Retina (tissue), 1 donor: ENCODE data around the gene ZNF747.

Experiments used
- DNase-seq: peaks from one replicate; pipeline ENCODE4 v3.0.0-alpha.2; 2016

ZNF747 gene

GRCh38 chr16:30534368-30535105 lies at the start of gene ZNF747:
TSS of gene ZNF747 (minus strand) at chr16:30534858. CDS start at chr16:30534679, 179 bp downstream.
- peak; percentile 95 for DNase-seq

- DNase-seq: no peak
Observed at GRCh38 chr16:30582611-30583340, 48.1 kb upstream of the ZNF747 start.

GRCh38 chr16:30581457-30581856 lies 46.8 kb upstream of the ZNF747 start:
- no peak for DNase-seq

- no peak for DNase-seq
Observed at GRCh38 chr16:30574678-30575077, 40.0 kb upstream of the ZNF747 start.

- peak; percentile 96 for DNase-seq
Observed at GRCh38 chr16:30571445-30572322, 37.0 kb upstream of the ZNF747 start, which contains the start of gene ZNF688. TSS of gene ZNF688 (minus strand) at chr16:30571714. CDS start at chr16:30571629, 85 bp downstream.

GRCh38 chr16:30570636-30571444 lies 36.2 kb upstream of the ZNF747 start:
- DNase-seq: no peak

- DNase-seq: no peak
Observed at GRCh38 chr16:30569746-30570635, 35.3 kb upstream of the ZNF747 start.

GRCh38 chr16:30569281-30569680 lies 34.6 kb upstream of the ZNF747 start:
- no peak for DNase-seq

- no peak for DNase-seq
Observed at GRCh38 chr16:30567991-30568638, 33.5 kb upstream of the ZNF747 start.

GRCh38 chr16:30567160-30567990 lies 32.7 kb upstream of the ZNF747 start:
- DNase-seq: no peak

- DNase-seq: no peak
Observed at GRCh38 chr16:30566531-30566930, 31.9 kb upstream of the ZNF747 start.

GRCh38 chr16:30565984-30566383 lies 31.3 kb upstream of the ZNF747 start:
- no peak for DNase-seq

GRCh38 chr16:30565526-30565925 lies 30.9 kb upstream of the ZNF747 start:
- DNase-seq: no peak

- DNase-seq: no peak
Observed at GRCh38 chr16:30562021-30562420, 27.4 kb upstream of the ZNF747 start.

GRCh38 chr16:30561089-30561816 lies 26.6 kb upstream of the ZNF747 start:
- peak; percentile 35 for DNase-seq

- no peak for DNase-seq
Observed at GRCh38 chr16:30559690-30560089, 25.0 kb upstream of the ZNF747 start.

- DNase-seq: no peak
Observed at GRCh38 chr16:30558789-30559377, 24.2 kb upstream of the ZNF747 start.

- DNase-seq: peak; percentile 95
Observed at GRCh38 chr16:30557957-30558788, 23.5 kb upstream of the ZNF747 start, which contains the start of gene ZNF764. TSS of gene ZNF764 (minus strand) at chr16:30558374. CDS start at chr16:30558182, 192 bp downstream.
